K562 (cell line): ENCODE measurements around the gene RBM12. TPM values are rescaled to one million over a fixed set of nuclear protein-coding genes. Genes with fewer than 3 reads are reported as not detected.

Experiments
- ARID4B ChIP-seq: sonication (generic); formaldehyde crosslinking; IDR thresholded peaks from 2 replicates; pipeline ENCODE4 v1.8.0; 2022; ENCODE audit warnings: mild to moderate bottlenecking, missing genetic modification reagents
- CHCHD3 ChIP-seq: fragments of 250-450 bp; sonication (Bioruptor Pico); IDR thresholded peaks from 2 replicates; pipeline ENCODE4 v2.1.2; 2022; ENCODE audit warnings: mild to moderate bottlenecking
- NCOA6 ChIP-seq: fragments of 450-650 bp; IDR thresholded peaks from 2 replicates; pipeline ENCODE4 v1.6.1; 2017; ENCODE audit warnings: mild to moderate bottlenecking
- PPARD ChIP-seq: fragments of 250-450 bp; sonication (Bioruptor Pico); IDR thresholded peaks from 2 replicates; pipeline ENCODE4 v1.8.0; 2022; ENCODE audit warnings: inconsistent platforms, mild to moderate bottlenecking, moderate library complexity
- RNF219 ChIP-seq: fragments of 250-450 bp; sonication (Bioruptor Pico); IDR thresholded peaks from 2 replicates; pipeline ENCODE4 v1.5.0; 2022; ENCODE audit warnings: mild to moderate bottlenecking
- RREB1 ChIP-seq: fragments of 250-450 bp; sonication (Bioruptor Pico); IDR thresholded peaks from 2 replicates; pipeline ENCODE4 v1.4.0; 2020
- ZBTB1 ChIP-seq: sonication (generic); formaldehyde crosslinking; IDR thresholded peaks from 2 replicates; pipeline ENCODE4 v1.8.1; 2023; ENCODE audit warnings: missing genetic modification reagents, low read depth, mild to moderate bottlenecking, borderline replicate concordance
- ZBTB12 ChIP-seq: fragments of 250-450 bp; sonication (Bioruptor Pico); IDR thresholded peaks from 2 replicates; pipeline ENCODE4 v1.4.0; 2020
- ZNF282 ChIP-seq: sonication (generic); formaldehyde crosslinking; IDR thresholded peaks from 2 replicates; pipeline ENCODE4 v1.8.1; 2023; ENCODE audit warnings: missing genetic modification reagents
- ZNF445 ChIP-seq: fragments of 250-450 bp; sonication (Bioruptor Pico); IDR thresholded peaks from 2 replicates; pipeline ENCODE4 v1.4.0; 2020; ENCODE audit warnings: low read depth, mild to moderate bottlenecking, moderate library complexity
- polyA plus RNA-seq, 8 experiments: library from polyadenylated mRNA; depleted of rRNA in 4 of 8; stranded (reverse) in 5 of 8; unstranded in 3 of 8; fragments of >200 nt; fragmentation: Nextera tagmentation in 2 of 8; fragmentation: Illumina TruSeq in 1 of 8; extraction: Ambion mirVana in 2 of 8; extraction: Trizol in 1 of 8; gene quantifications; 2 replicates each; pipeline versions ENCODE4 v1.2.1 to v1.2.3, GENCODE V29; 2011 to 2014; ENCODE audit warnings: inconsistent platforms in 1 of 8, missing spikeins in 1 of 8
- total RNA-seq, 7 experiments: library from RNA; depleted of rRNA in 6 of 7; stranded (reverse); fragments of >200 nt in 6 of 7; fragmentation: Illumina TruSeq in 2 of 7; extraction: Trizol in 2 of 7; gene quantifications; 2 replicates each; pipeline versions ENCODE4 v1.2.1 to v1.2.3, GENCODE V29; 2011 to 2021; ENCODE audit warnings: low replicate concordance in 1 of 7

Gene RBM12
- total and polyA plus RNA-seq, 9 of the 15 experiments (the other 6 are each of a cell fraction or from before 2014, with no cell fraction given) = 5.0 to 162 (median 73.3) TPM

GRCh38 chr20:35699127-35699956 lies 34.6 kb upstream of the RBM12 start, which contains the start of the genes NFS1 and ROMO1 (continued):
- TF ChIP-seq ARID4B (CRISPR knock-in tag) = peak; percentile 93
- no peak for TF ChIP-seq CHCHD3 (CRISPR knock-in tag)
- no peak for TF ChIP-seq PPARD
- 0 out of 2 replicates have a peak, but pooled peaks have one; percentile 24 for TF ChIP-seq ZBTB1 (CRISPR knock-in tag)
- peak; percentile 88 for TF ChIP-seq ZBTB12
- no peak for TF ChIP-seq ZNF445 (CRISPR knock-in tag)
- TF ChIP-seq ZNF282 (CRISPR knock-in tag) = no peak
- no peak for TF ChIP-seq RREB1 (CRISPR knock-in tag)
- 0 out of 2 replicates have a peak, but pooled peaks have one; percentile 17 for TF ChIP-seq NCOA6
- TF ChIP-seq RNF219 (CRISPR knock-in tag) = no peak
